ENCODE measurements around the gene HS3ST4. TPM values are rescaled to one million over a fixed set of nuclear protein-coding genes. Genes with fewer than 3 reads are reported as not detected.
A peak's percentile ranks its signal among the peaks of the same experiment; 100 is the strongest.

Gene HS3ST4
- total RNA-seq, 1 donor from 2014 or later: 12.6 TPM

GRCh38 chr16:25828510-25828909, 136.8 kb downstream of the HS3ST4 start:
- H3K27ac Mint-ChIP-seq: no peak overlapping the region
- peaks cover 4% of the 10 kb centered on the region for H3K36me3 Mint-ChIP-seq

GRCh38 chr16:25832291-25832690, 140.5 kb downstream of the HS3ST4 start:
- no peaks in the 10 kb centered on the region for H3K27me3 Mint-ChIP-seq (ENCODE audit: low read depth)
- no peak for DNase-seq (ENCODE audit: low spot score in 2 of 2, unreplicated experiment in 2 of 2)
- no peak overlapping the region for H3K4me3 Mint-ChIP-seq
- no peaks in the 10 kb centered on the region for H3K4me1 Mint-ChIP-seq
- H3K36me3 Mint-ChIP-seq: no peaks in the 10 kb centered on the region
- no peak overlapping the region for H3K27ac Mint-ChIP-seq
- H3K9me3 Mint-ChIP-seq: peaks cover 17% of the 10 kb centered on the region
- no peak for TF ChIP-seq CTCF (IDR thresholded peaks at IDR 0.05; ENCODE audit: unreplicated experiment)

More at GRCh38 chr16:25828510-25828909, 136.8 kb downstream of the HS3ST4 start:
- H3K4me1 Mint-ChIP-seq: no peaks in the 10 kb centered on the region
- H3K4me3 Mint-ChIP-seq: no peak overlapping the region
- no peak for TF ChIP-seq CTCF (IDR thresholded peaks at IDR 0.05; ENCODE audit: unreplicated experiment)
- DNase-seq (ENCODE audit: low spot score in 2 of 2, unreplicated experiment in 2 of 2): no peak
- no peaks in the 10 kb centered on the region for H3K27me3 Mint-ChIP-seq (ENCODE audit: low read depth)
- H3K9me3 Mint-ChIP-seq: peaks cover 25% of the 10 kb centered on the region

- Mint-ChIP-seq H3K27me3 (ENCODE audit: low read depth) (no peaks in the 10 kb centered on the region), H3K9me3 (peaks cover 10% of the 10 kb centered on the region), H3K36me3 (no peaks in the 10 kb centered on the region), H3K4me3 (no peak overlapping the region), H3K4me1 (peaks cover 9% of the 10 kb centered on the region), H3K27ac (no peak overlapping the region)
- no peak for TF ChIP-seq CTCF (IDR thresholded peaks at IDR 0.05; ENCODE audit: unreplicated experiment)
- no peak for DNase-seq (ENCODE audit: low spot score in 2 of 2, unreplicated experiment in 2 of 2)
These were observed 142.3 kb downstream of the HS3ST4 start for GRCh38 chr16:25834101-25834500.

GRCh38 chr16:25835126-25835525, 143.4 kb downstream of the HS3ST4 start:
- Mint-ChIP-seq H3K9me3 (peaks cover 8% of the 10 kb centered on the region), H3K36me3 (no peaks in the 10 kb centered on the region), H3K27ac (no peak overlapping the region), H3K27me3 (ENCODE audit: low read depth) (no peaks in the 10 kb centered on the region), H3K4me1 (peaks cover 12% of the 10 kb centered on the region), H3K4me3 (no peak overlapping the region)
- no peak for DNase-seq (ENCODE audit: low spot score in 2 of 2, unreplicated experiment in 2 of 2)
- TF ChIP-seq CTCF (IDR thresholded peaks at IDR 0.05; ENCODE audit: unreplicated experiment): no peak

- H3K27me3 Mint-ChIP-seq (ENCODE audit: low read depth): no peaks in the 10 kb centered on the region
- H3K36me3 Mint-ChIP-seq: no peaks in the 10 kb centered on the region
- peak; percentile 89 for TF ChIP-seq CTCF (IDR thresholded peaks at IDR 0.05; ENCODE audit: unreplicated experiment)
- no peak overlapping the region for H3K27ac Mint-ChIP-seq
- H3K4me3 Mint-ChIP-seq: peak overlapping the region; percentile 51
- H3K9me3 Mint-ChIP-seq: no peaks in the 10 kb centered on the region
- peaks cover 12% of the 10 kb centered on the region for H3K4me1 Mint-ChIP-seq
- peak in 1 of 2 experiments; percentile 39 for DNase-seq (ENCODE audit: low spot score in 2 of 2, unreplicated experiment in 2 of 2)
These were observed 147.0 kb downstream of the HS3ST4 start for GRCh38 chr16:25838724-25839186.

- H3K27ac Mint-ChIP-seq: no peak overlapping the region
- H3K27me3 Mint-ChIP-seq (ENCODE audit: low read depth): no peaks in the 10 kb centered on the region
- H3K4me3 Mint-ChIP-seq: no peak overlapping the region
- no peaks in the 10 kb centered on the region for H3K36me3 Mint-ChIP-seq
- H3K4me1 Mint-ChIP-seq: peaks cover 12% of the 10 kb centered on the region
- no peak for DNase-seq (ENCODE audit: low spot score in 2 of 2, unreplicated experiment in 2 of 2)
- no peaks in the 10 kb centered on the region for H3K9me3 Mint-ChIP-seq
- TF ChIP-seq CTCF (IDR thresholded peaks at IDR 0.05; ENCODE audit: unreplicated experiment): no peak
These were observed 150.0 kb downstream of the HS3ST4 start for GRCh38 chr16:25841761-25842160.

Data from mesothelial cell of epicardium (in vitro differentiated cells).